GM19099 (cell line): ENCODE measurements around the gene FGFRL1.

Experiments
- POLR2A ChIP-seq: IDR thresholded peaks from 3 replicates; pipeline ENCODE4 v1.6.1; 2011; ENCODE audit warnings: low read depth; ENCODE audit not compliant: insufficient read length; ENCODE audit errors: extremely low read depth

Gene FGFRL1

DNA sequence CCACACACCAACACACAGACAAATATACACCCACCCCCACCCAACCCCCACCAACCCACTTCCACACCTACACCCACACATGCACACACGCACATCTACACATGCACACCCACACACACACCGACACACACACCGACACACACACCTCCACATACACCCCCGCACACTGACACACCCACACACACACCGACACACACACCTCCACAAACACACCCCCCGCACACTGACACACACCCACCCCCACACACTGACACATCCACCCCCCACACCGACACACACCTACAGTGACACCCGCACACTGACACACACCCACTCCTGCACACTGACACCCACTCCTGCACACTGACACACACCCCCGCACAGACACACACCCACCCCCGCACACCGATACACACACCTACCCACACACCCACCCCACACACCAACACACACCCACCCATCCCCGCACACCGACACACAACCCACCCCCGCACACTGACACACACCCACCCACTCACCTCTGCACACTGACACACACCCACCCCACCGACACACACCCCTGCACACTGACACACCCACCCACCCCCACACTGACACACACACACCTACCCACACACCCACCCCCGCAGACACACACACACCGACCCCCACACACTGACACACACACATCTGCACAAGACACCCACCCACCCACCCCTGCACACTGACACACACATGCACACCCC lies 31.1 kb downstream of the FGFRL1 start:
- TF ChIP-seq POLR2A = no peak

GRCh38 chr4:1043162-1043561 lies 31.7 kb downstream of the FGFRL1 start:
- no peak for TF ChIP-seq POLR2A

GRCh38 chr4:1043651-1044468 lies 32.4 kb downstream of the FGFRL1 start:
- no peak for TF ChIP-seq POLR2A

GRCh38 chr4:1044469-1045192 lies 33.2 kb downstream of the FGFRL1 start:
- no peak for TF ChIP-seq POLR2A

GRCh38 chr4:1045193-1045594 lies 33.8 kb downstream of the FGFRL1 start:
- no peak for TF ChIP-seq POLR2A

GRCh38 chr4:1045595-1046201 lies 34.3 kb downstream of the FGFRL1 start:
- TF ChIP-seq POLR2A = no peak

DNA sequence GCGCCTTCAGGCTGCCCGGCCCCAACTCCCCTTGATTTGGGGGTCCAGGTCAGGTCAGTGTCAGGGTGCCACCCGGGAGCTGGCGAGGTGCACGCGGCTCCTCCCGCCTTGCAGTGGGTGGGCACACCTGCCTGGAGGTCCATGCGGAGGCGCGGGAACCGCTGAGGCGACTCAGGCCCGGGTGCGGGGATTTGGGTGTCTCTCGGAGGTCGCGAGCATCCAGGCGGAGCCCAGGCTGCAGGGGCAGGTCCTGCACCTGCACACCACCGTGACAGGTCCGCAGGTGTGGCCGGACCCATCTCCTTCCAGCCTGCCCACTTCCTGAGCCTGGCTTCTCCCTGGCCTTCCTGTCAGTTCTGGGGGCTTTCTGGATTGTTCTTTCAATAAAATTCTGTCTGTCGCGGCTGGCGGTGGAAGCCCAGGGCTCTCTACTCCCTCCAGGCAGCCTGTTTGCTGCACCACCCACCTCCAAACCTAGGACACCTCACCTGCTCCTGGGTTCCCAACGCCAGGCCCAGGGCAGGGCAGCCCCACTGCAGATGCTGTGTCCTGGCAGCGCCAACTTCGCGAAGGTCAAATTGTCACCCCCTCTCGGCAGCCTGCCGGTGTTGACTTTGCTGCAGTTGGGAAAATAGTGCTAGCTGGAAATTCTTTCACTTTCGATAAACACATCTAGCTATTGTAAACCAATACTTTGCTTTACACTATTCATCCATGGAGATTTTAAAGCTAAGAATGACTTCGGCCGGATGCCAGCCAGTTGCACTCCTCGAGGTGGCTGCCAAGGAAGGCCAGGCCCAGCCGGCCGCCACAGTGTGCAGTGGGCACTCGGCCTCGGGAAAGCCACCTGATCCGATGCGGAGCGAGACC lies 35.9 kb downstream of the FGFRL1 start:
- no peak for TF ChIP-seq POLR2A

DNA sequence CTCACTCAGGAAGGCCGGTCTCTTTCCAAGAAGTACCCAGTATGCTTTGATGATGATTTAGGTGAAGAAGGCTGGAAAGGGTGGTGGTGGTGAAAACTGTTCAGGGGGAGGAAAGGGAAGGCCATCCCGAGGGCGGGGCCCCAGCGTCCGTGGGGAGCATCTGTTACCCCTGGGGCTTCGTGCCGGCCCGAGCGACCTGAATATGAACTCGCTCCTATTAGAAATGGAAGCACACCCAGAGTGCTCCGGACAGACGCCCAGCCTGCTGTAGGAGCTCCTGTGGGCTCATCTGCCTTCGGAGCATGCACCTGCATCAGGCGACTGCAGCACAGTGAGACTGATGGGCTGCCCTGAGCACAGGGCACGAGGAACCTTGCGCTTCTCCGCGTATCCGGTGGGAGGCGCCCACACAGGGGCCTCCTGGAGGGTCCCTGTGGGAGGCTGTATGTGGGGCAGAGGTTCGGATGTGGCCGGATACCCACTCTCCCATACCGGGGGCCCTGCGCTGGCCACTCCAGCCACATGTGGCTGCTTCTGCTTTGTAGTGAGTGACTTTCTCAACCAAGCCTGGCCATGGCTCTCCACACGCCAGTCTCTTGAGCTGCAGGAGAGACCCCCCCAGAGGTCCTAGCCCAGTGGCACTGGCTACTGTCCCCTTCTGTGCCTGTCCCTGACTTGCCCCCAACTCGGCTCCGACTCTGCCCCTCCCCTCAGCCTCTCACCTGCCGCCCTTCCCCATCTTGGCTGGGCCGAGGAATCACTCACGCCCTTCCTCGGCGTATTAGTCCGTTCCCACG lies 36.7 kb downstream of the FGFRL1 start:
- no peak for TF ChIP-seq POLR2A

- no peak for TF ChIP-seq POLR2A
Measured at GRCh38 chr4:1048773-1049590, 37.6 kb downstream of the FGFRL1 start.

GRCh38 chr4:1049591-1049905 lies 38.1 kb downstream of the FGFRL1 start:
- no peak for TF ChIP-seq POLR2A

DNA sequence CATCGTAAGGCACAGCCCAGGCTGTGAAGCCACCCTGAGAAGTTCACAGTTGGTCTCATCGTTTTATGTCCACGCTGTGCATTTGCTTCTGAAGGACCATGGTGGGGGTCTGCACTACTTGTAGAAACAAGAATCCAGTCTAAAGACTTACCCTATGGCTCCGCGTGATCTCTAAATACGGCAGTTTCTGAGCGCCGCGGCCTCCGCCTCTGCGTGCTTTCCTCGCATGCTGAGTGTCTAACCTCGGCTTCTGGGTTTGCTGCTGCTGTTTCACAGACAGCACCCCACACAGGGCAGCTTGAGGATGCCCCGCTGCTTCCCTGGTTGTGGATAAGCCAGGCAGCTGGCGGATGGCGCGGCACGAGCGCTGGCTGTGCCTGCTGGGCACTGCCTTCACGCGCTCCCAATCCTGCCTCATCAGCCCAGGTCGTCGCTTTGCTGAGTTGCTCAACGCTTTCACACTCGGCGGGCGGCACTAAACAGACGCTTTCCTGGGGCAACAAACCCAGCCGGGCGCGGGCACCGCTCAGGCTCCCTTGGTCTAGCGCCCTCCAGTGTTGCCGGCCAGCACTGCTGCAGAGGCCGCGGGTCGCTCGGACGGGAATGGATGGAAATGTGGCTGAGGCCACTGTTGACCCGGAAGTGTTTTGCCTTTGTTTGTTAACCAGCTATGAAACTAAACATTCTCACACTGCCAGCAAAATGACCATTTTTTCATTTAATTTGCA lies 39.2 kb downstream of the FGFRL1 start:
- TF ChIP-seq POLR2A = no peak

- TF ChIP-seq POLR2A = no peak
Measured at GRCh38 chr4:1051472-1051871, 40.0 kb downstream of the FGFRL1 start.

GRCh38 chr4:1052231-1052671 lies 40.8 kb downstream of the FGFRL1 start:
- TF ChIP-seq POLR2A = no peak
